GM12878 (cell line): ENCODE results near the gene LMBR1. TPM values are rescaled to one million over a fixed set of nuclear protein-coding genes. Genes with fewer than 3 reads are reported as not detected.

Experiments used
- ATF7 ChIP-seq: fragments of 450-650 bp; IDR thresholded peaks from 2 replicates; pipeline ENCODE4 v1.6.1; 2016; ENCODE audit warnings: low read depth, mild to moderate bottlenecking
- EGR1 ChIP-seq, 2 experiments: IDR thresholded peaks; 1 replicate in 1 of 2; 2 replicates in 1 of 2; pipeline ENCODE4 v1.6.1; 2011 to 2012; ENCODE audit warnings: low read depth in 2 of 2, low read length in 2 of 2, borderline replicate concordance in 1 of 2, mild to moderate bottlenecking in 1 of 2, moderate library complexity in 1 of 2
- FOXK2 ChIP-seq: fragments of 450-650 bp; IDR thresholded peaks from 2 replicates; pipeline ENCODE4 v1.6.1; 2017; ENCODE audit warnings: mild to moderate bottlenecking, moderate library complexity
- GATAD2B ChIP-seq: fragments of 450-650 bp; conservative IDR thresholded peaks from 2 replicates; pipeline ENCODE4 v1.6.1; 2017; ENCODE audit warnings: low read depth, mild to moderate bottlenecking, moderate library complexity
- IKZF2 ChIP-seq, 2 experiments: fragments of 450-650 bp; IDR thresholded peaks; 2 replicates each; pipeline ENCODE4 v1.6.1; 2017; ENCODE audit warnings: mild to moderate bottlenecking in 2 of 2, moderate library complexity in 2 of 2
- IRF4 ChIP-seq: IDR thresholded peaks from 2 replicates; pipeline ENCODE4 v1.6.1; 2011; ENCODE audit warnings: low read depth, low read length
- KLF5 ChIP-seq: fragments of 450-650 bp; IDR thresholded peaks from 2 replicates; pipeline ENCODE4 v1.6.1; 2014; ENCODE audit warnings: mild to moderate bottlenecking; ENCODE audit not compliant: partially characterized antibody
- MTA2 ChIP-seq: fragments of 450-650 bp; IDR thresholded peaks from 2 replicates; pipeline ENCODE4 v1.6.1; 2016; ENCODE audit warnings: low read depth, mild to moderate bottlenecking, moderate library complexity
- MXI1 ChIP-seq: fragments of 150-350 bp; IDR thresholded peaks from 2 replicates; pipeline ENCODE4 v1.6.1; 2011; ENCODE audit warnings: low read depth, mild to moderate bottlenecking, inconsistent platforms, low read length, improper control_type of control experiment
- NBN ChIP-seq: fragments of 450-650 bp; IDR thresholded peaks from 2 replicates; pipeline ENCODE4 v1.6.1; 2016
- NR2F1 ChIP-seq: fragments of 450-650 bp; conservative IDR thresholded peaks from 2 replicates; pipeline ENCODE4 v1.6.1; 2017; ENCODE audit warnings: mild to moderate bottlenecking
- RELB ChIP-seq: fragments of 450-650 bp; IDR thresholded peaks from 2 replicates; pipeline ENCODE4 v1.6.1; 2017; ENCODE audit warnings: low read depth, mild to moderate bottlenecking, moderate library complexity
- SKIL ChIP-seq: fragments of 450-650 bp; IDR thresholded peaks from 2 replicates; pipeline ENCODE4 v1.6.1; 2017; ENCODE audit warnings: mild to moderate bottlenecking, low read depth, inconsistent platforms; ENCODE audit not compliant: poor library complexity, severe bottlenecking
- SMAD1 ChIP-seq: fragments of 450-650 bp; IDR thresholded peaks from 2 replicates; pipeline ENCODE4 v1.6.1; 2018; ENCODE audit warnings: mild to moderate bottlenecking, low read depth; ENCODE audit not compliant: partially characterized antibody
- SP1 ChIP-seq: IDR thresholded peaks from one replicate; pipeline ENCODE4 v1.6.1; 2011; ENCODE audit warnings: low read depth, low read length
- STAT3 ChIP-seq: IDR thresholded peaks from 2 replicates; pipeline ENCODE4 v1.6.1; 2011; ENCODE audit warnings: low read depth, low read length, improper control_type of control experiment
- ZBTB40 ChIP-seq: fragments of 450-650 bp; IDR thresholded peaks from 2 replicates; pipeline ENCODE4 v1.6.1; 2016; ENCODE audit warnings: mild to moderate bottlenecking, moderate library complexity, borderline replicate concordance
- ZNF24 ChIP-seq: fragments of 450-650 bp; IDR thresholded peaks from 2 replicates; pipeline ENCODE4 v1.6.1; 2017; ENCODE audit warnings: antibody characterized with exemption, mild to moderate bottlenecking
- polyA plus RNA-seq, 11 experiments: library from polyadenylated mRNA; depleted of rRNA in 4 of 11; unstranded in 6 of 11; stranded (reverse) in 5 of 11; fragments of >200 nt; fragmentation: Nextera tagmentation in 4 of 11; fragmentation: Illumina TruSeq in 1 of 11; extraction: Ambion mirVana in 4 of 11; extraction: Trizol in 1 of 11; gene quantifications; 1 replicate in 1 of 11; 2 replicates in 10 of 11; pipeline versions ENCODE4 v1.2.1 to v1.2.3, GENCODE V29; 2011 to 2016; ENCODE audit warnings: inconsistent platforms in 2 of 11, missing spikeins in 2 of 11, low read depth in 1 of 11
- total RNA-seq, 4 experiments: library from RNA; depleted of rRNA in 3 of 4; stranded (reverse); fragments of >200 nt in 3 of 4; fragmentation: Illumina TruSeq in 1 of 4; extraction: Trizol in 1 of 4; gene quantifications; 2 replicates each; pipeline versions ENCODE4 v1.2.1 to v1.2.3, GENCODE V29; 2013 to 2021
- TF ChIP-seq, protein P1 (sequence below): fragments of 450-650 bp; conservative IDR thresholded peaks from 2 replicates; pipeline ENCODE4 v1.6.1; 2017; ENCODE audit warnings: mild to moderate bottlenecking, moderate library complexity
- TF ChIP-seq, protein P2 (sequence below): fragments of 450-650 bp; IDR thresholded peaks from 2 replicates; pipeline ENCODE4 v1.6.1; 2014; ENCODE audit warnings: mild to moderate bottlenecking

The LMBR1 gene
- total and polyA plus RNA-seq, 10 of the 15 experiments (the other 5 are each of a cell fraction or from before 2014, with no cell fraction given) = 4.0 to 63.5 (median 28.8) TPM

- TF ChIP-seq ZBTB40 = no peak
- peak; percentile 96 for TF ChIP-seq NR2F1
- TF ChIP-seq, protein P1, sequence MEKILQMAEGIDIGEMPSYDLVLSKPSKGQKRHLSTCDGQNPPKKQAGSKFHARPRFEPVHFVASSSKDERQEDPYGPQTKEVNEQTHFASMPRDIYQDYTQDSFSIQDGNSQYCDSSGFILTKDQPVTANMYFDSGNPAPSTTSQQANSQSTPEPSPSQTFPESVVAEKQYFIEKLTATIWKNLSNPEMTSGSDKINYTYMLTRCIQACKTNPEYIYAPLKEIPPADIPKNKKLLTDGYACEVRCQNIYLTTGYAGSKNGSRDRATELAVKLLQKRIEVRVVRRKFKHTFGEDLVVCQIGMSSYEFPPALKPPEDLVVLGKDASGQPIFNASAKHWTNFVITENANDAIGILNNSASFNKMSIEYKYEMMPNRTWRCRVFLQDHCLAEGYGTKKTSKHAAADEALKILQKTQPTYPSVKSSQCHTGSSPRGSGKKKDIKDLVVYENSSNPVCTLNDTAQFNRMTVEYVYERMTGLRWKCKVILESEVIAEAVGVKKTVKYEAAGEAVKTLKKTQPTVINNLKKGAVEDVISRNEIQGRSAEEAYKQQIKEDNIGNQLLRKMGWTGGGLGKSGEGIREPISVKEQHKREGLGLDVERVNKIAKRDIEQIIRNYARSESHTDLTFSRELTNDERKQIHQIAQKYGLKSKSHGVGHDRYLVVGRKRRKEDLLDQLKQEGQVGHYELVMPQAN = no peak
- TF ChIP-seq FOXK2 = no peak
- TF ChIP-seq, protein P2, sequence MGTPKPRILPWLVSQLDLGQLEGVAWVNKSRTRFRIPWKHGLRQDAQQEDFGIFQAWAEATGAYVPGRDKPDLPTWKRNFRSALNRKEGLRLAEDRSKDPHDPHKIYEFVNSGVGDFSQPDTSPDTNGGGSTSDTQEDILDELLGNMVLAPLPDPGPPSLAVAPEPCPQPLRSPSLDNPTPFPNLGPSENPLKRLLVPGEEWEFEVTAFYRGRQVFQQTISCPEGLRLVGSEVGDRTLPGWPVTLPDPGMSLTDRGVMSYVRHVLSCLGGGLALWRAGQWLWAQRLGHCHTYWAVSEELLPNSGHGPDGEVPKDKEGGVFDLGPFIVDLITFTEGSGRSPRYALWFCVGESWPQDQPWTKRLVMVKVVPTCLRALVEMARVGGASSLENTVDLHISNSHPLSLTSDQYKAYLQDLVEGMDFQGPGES = no peak
- TF ChIP-seq NBN = 0 out of 2 replicates have a peak, but pooled peaks have one; percentile 61
- TF ChIP-seq RELB = peak; percentile 70
- TF ChIP-seq IRF4 = no peak
- TF ChIP-seq EGR1 (IDR thresholded peaks at IDR 0.05; ENCODE audit: borderline replicate concordance in 1 of 2, low read depth in 2 of 2, low read length in 2 of 2) = no peak
- no peak for TF ChIP-seq MXI1
- peak; percentile 69 for TF ChIP-seq SKIL
- TF ChIP-seq STAT3 = no peak
- TF ChIP-seq SP1 = no peak
- TF ChIP-seq IKZF2 (IDR thresholded peaks at IDR 0.05) = peak; percentile 88 to 90
- TF ChIP-seq KLF5 = no peak
- TF ChIP-seq ZNF24 = 0 out of 2 replicates have a peak, but pooled peaks have one; percentile 40
- TF ChIP-seq ATF7 = peak; percentile 77
- peak; percentile 74 for TF ChIP-seq GATAD2B
- TF ChIP-seq MTA2 = peak; percentile 100
- peak; percentile 77 for TF ChIP-seq SMAD1
These were observed 26.2 kb upstream of the LMBR1 start (continued) for GRCh38 chr7:156919132-156919713.
